Stimulated activated CD8-positive, alpha-beta memory T cell treated with anti-CD3 and anti-CD28 coated beads, Interleukin-12 subunit alpha, Interleukin-12 subunit beta, amount 100 ng/mL, for 1 hour (primary cell): ENCODE measurements around the gene FEN1.

Experiments used
- DNase-seq: peaks from one replicate; pipeline ENCODE4 v3.0.0-alpha.2; 2020; ENCODE audit warnings: low read depth

Gene FEN1

GRCh38 chr11:61794579-61794978, 1.9 kb downstream of the FEN1 start:
- DNase-seq: no peak

DNA sequence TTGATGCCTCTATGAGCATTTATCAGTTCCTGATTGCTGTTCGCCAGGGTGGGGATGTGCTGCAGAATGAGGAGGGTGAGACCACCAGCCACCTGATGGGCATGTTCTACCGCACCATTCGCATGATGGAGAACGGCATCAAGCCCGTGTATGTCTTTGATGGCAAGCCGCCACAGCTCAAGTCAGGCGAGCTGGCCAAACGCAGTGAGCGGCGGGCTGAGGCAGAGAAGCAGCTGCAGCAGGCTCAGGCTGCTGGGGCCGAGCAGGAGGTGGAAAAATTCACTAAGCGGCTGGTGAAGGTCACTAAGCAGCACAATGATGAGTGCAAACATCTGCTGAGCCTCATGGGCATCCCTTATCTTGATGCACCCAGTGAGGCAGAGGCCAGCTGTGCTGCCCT, 2.7 kb downstream of the FEN1 start:
- DNase-seq: no peak

- no peak for DNase-seq
These were observed 3.3 kb downstream of the FEN1 start for GRCh38 chr11:61795876-61796526.

- peak; percentile 51 for DNase-seq
These were observed 4.7 kb downstream of the FEN1 start for GRCh38 chr11:61797263-61797944.

- no peak for DNase-seq
These were observed 7.1 kb downstream of the FEN1 start for GRCh38 chr11:61799665-61800284.

- DNase-seq: no peak
These were observed 7.9 kb downstream of the FEN1 start for GRCh38 chr11:61800331-61801281.

DNA sequence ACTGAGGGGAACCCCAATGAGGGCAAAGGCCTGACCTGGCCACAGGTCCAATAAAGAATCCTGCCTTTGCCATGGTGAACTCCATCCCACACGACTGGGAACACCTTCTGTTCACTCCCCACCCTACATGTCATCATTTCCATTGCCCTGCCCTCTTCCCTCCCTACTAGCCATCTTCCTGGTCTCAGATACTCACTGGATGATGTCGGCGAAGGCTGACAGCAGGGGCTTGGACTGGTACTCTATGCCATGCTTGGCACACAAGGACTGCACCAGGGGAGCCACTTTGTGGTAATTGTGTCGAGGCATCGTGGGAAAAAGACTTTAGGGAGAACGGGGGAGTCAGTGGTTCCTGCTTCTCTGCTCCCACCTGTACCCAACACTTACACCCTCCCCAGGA, 9.9 kb downstream of the FEN1 start:
- DNase-seq: no peak

GRCh38 chr11:61803889-61804647, 11.4 kb downstream of the FEN1 start:
- DNase-seq: no peak

DNA sequence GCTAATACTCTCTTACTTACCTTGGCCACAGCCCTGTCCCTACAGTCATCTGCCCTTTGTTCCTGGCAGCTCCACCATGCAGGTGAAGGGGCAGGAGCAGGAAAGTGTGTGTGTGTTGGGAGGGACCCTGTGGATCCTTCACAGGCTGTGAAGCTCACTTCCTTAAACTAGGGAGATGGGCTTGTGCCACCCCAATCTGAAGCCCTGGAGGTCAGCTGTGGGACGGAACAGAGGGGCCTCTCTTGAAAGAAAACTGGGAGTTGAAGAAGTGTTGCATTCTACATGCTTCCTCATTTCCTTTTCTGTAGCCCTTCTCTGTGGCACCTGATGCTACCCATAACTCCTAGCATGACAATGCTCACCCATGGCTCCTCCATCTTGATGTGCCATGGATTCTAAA, 12.4 kb downstream of the FEN1 start:
- no peak for DNase-seq

GRCh38 chr11:61806785-61807184, 14.1 kb downstream of the FEN1 start:
- no peak for DNase-seq

- DNase-seq: no peak
These were observed 18.0 kb downstream of the FEN1 start for GRCh38 chr11:61810671-61811175.

DNA sequence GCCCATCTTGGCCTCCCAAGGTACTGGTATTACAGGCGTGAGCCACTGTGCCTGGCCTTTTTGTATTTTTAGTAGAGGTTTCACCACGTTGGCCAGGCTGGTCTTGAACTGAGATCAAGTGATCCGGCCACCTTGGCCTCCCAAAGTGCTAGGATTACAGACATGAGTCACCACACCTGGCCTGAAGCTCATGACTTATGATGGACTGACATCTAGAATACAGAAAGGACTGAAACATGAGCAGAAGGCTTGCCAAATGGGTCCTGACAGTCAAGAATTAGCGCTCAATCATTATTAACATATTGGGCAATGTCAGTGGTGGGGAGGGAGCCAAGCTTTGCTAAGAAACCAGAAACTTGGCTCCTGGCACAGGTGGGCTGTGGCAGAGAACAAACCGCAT, 19.1 kb downstream of the FEN1 start:
- DNase-seq: no peak

GRCh38 chr11:61812736-61813411, 20.2 kb downstream of the FEN1 start:
- DNase-seq: no peak

DNA sequence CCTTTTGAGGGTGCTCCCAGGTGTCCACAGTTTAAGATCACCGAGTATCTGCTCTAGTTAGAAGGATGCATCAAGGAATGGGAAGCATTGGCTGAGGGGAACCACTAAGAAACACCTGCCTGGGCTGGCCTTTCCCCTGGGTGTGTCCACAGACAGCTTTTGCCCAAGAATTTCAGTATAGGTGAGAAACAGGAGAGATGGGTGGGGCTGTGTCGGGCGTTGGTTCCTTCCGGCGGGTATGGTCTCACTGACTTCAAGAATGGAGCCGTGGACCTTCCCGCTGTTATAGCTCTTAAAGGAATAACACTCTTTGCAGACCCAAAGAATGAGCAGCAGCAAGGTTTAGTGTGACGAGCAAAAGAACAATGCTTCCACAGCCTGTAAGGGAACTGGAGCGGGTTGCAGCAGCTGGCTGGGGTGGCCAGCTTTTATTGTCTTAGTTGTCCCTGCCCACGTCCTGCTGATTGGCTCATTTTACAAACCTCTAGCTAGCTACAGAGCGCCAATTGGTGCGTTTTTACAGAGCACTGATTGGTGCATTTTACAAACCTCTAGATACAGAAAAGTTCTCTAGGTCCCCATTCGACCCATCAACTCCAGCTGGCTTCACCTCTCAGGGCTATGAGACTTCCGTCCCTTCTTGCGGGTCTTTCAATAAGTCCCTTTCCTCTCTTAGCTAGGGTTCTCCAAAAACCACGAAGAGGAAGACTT, 21.7 kb downstream of the FEN1 start:
- DNase-seq: no peak

DNA sequence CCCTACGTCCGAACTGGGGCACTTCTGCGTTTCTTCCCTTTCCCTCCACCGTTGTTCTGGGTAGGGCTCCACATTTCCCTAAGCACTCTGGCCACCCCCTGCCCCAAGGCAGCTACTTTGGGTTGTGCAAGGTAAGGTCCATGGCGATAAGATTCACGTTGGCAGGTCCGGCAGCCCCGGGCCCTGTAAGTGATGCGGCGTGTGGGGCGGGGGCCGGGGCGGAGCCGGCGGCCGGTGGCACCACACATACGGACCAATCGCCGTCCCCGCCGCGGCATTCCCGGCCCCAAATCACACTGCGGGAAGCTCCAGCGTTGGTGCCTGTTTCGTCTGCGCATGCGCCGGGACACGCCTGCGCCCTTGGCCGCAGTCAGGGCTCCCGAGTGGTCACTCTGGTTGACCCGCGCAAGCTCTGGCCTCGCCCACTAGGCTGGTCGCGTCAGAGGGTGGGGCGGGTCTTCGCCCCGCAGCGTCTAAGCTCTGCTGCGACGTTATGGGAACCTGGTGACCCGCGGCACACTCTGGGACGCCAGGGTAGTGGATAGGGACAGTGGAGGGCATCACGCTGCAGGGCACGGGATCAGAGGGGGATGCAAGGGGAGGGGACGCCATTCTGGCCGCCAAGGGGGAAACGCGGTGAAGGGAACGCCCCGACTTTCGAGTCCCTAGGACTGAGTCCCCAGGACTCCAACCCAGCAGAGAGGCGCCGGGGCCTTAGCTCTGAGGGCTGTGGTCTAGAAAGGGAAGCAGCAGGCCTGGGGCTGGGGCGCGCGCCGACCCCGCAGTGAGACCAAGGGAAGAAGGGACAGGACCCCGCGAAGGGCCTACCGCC, 22.5 kb downstream of the FEN1 start:
- no peak for DNase-seq

- no peak for DNase-seq
These were observed 23.4 kb downstream of the FEN1 start for GRCh38 chr11:61815790-61816735.

GRCh38 chr11:61816736-61817455, 24.2 kb downstream of the FEN1 start, which contains the start of gene FADS1:
Gene FADS1, minus strand, starts transcription at chr11:61817003. Its CDS starts 74 bp downstream, at chr11:61816929.
- peak; percentile 35 for DNase-seq
